Left colon (tissue), 2 donors: Measurements from ENCODE around the gene CTSK. TPM values are rescaled to one million over a fixed set of nuclear protein-coding genes. Genes with fewer than 3 reads are reported as not detected.
"Not testable (repeated sequence)": the region's sequence is repeated elsewhere in the genome, so short reads cannot be mapped to it uniquely, and the experiment has no call there.

Source experiments
- ATAC-seq: fragments of 200-7000 bp; cut with Tn5 transposase; one replicate; pipeline ENCODE4 v1.9.1; 2020; ENCODE audit warnings: mild to moderate bottlenecking, moderate library complexity
- DNase-seq, 2 donors: peaks; one replicate each; pipeline ENCODE4 v3.0.0-alpha.2; 2020
- intact Hi-C, 2 donors: fragments of 100-400 bp; cut with DNase I in 1 of 2; cut with micrococcal nuclease in 1 of 2; formaldehyde crosslinking; loops; one replicate each; pipeline versions ENCODE4 v1.11.2 to v1.14.0; 2022; cut with DNase I, micrococcal nuclease
- total RNA-seq, 2 donors: library from RNA; stranded (reverse); fragmentation: NEBNext Ultra II Directional; extraction: Animal tissue kit (Norgen Biotek cat#: 25700); gene quantifications; one replicate each; pipeline ENCODE4 v1.2.1, GENCODE V29; 2021
- donor health status: DM: no; HTN: no; CAD: no.
- donor health status: DM: yes; HTN: yes; CAD: no.

The CTSK gene
- total RNA-seq, 2 donors from 2014 or later, result 23.8 to 49.6 TPM

DNA sequence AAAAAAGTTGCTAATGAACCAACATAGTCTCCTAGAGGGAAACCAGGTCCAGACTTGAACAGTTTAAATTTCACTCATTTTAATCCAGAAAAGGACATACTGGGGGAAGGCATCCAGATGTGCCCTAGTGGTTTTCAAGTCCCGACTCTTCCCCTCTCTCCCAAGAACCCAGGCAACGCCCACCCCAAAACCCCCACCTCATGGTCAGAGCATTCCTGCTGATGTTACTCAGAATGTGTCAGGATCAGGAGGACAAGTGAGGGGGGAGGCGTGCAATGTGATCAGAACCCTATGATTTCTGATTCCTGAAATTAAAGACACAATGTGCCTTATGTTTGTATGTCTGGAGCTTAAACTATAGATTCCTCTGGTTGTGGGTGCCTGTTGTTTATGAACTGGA lies 1.6 kb upstream of the CTSK start:
- ATAC-seq, result no peak
- intact Hi-C loops, result no loop called here
- no peak for DNase-seq

DNA sequence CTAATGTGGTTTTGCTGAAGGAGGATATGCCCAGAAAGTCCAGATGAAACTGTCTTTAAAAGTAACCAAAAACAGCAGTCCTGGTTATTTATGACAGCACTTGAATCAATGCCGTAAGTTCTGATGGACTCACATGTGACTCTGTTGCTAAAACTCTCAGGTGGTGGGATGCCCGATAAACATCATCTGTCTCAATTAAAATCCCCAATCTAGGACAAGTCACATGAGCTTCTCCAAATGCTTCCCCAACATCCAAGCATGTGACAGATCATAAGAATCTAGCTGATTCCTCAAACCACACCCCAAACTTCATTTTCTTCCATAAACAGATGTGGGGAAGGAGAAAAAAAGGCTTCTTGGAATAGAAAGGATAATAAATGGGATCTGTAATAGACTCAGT lies 786 bp upstream of the CTSK start:
- intact Hi-C loops, result no loop called here
- no peak for DNase-seq
- ATAC-seq, result no peak

DNA sequence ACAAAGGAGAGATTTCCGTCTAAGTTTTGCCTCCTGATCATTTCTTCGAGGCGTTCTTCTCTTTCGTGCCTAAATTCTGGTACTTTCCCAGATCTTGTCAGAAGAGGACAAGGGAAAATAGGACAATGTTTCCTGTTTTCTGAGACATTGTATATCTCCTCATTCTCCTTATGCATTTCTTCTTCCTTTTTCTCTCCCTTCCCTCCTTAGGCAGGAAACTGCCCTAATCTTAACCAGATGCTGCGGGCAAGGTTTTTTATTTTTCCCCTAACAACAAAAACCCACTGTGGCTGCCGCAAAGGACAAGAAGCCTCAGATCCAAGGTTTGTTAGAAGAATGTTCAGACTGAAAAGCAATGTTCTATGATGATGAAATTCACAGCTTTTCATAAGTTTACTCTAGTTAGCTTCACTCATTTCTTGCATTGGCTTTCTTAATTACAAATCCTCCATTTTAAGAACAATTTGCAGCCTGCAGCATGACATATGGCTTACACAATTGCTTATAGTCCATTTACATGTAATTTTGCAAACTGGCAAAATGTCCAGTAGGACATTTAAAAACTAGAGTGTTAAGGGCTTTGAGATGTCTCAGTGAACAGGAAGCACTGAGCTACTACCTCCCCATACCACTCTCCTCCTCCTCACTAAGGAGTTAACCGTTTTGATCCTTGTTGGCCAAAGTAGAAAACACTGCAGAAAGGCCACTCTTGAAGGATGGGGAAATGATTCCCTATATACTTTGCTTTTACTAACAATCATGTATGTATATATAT lies 624 bp downstream of the CTSK start:
- ATAC-seq, result no peak
- intact Hi-C loops, result no loop called here
- DNase-seq, result no peak

GRCh38 chr1:150805899-150806298 lies 2.2 kb downstream of the CTSK start:
- intact Hi-C loops, result no loop called here
- no peak for DNase-seq
- ATAC-seq, result no peak

GRCh38 chr1:150804671-150805070 lies 3.4 kb downstream of the CTSK start:
- DNase-seq, result no peak
- ATAC-seq, result no peak
- intact Hi-C loops, result no loop called here

GRCh38 chr1:150799089-150799488 lies 9.0 kb downstream of the CTSK start:
- ATAC-seq, result no peak
- no peak for DNase-seq
- intact Hi-C loops, result no loop called here

DNA sequence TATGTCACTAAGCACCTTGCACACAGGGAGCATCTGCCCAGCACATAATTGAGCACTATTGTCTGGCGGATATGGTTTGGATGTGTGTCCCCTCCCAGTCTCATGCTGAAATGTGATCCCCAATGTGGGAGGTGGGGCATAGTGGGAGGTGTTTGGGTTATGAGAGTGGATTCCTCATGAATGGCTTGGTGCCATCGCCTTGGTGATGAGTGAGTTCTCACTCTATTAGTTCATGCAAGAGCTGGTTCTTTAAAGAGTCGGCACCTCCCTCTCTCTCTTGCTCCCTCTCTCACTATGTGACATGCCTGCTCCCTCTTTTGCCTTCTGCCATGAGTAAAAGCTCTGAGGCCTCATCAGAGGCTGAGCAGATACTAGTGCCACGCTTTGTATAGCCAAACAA lies 9.5 kb downstream of the CTSK start:
- ATAC-seq (no peak), DNase-seq (no peak)
- intact Hi-C loops, result no loop called here

GRCh38 chr1:150796374-150796773 lies 11.7 kb downstream of the CTSK start:
- ATAC-seq, result no peak

GRCh38 chr1:150793778-150794177 lies 14.3 kb downstream of the CTSK start:
- ATAC-seq, intact Hi-C loops, DNase-seq: not testable (repeated sequence)

More at GRCh38 chr1:150796374-150796773, 11.7 kb downstream of the CTSK start:
- intact Hi-C loops, result no loop called here
- DNase-seq, result no peak

GRCh38 chr1:150793221-150793620 lies 14.8 kb downstream of the CTSK start:
- ATAC-seq (no peak), DNase-seq (no peak)
- intact Hi-C loops, result no loop called here

- intact Hi-C loops, result no loop called here
- no peak for DNase-seq
- no peak for ATAC-seq
Observed at GRCh38 chr1:150791585-150791984, 16.5 kb downstream of the CTSK start.

DNA sequence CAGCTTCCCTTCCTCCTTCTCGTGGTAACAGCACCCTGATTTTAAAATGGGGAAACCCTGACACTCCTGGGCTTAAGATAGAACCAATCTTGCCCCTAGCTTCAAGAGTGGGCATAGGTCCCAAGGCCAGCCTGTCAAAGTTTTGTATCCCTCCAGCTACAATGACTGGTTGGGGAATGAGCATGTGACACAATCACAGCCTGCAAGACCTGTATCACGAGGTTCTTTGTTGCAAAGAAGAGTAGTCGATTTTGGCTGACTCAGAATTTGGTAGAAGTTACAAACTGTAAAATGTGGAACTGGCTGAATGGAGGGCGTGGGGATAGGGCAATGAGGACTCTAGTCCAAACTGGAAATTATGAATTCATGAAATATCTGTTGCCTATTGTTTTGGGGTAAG lies 18.7 kb downstream of the CTSK start:
- DNase-seq, result no peak
- no peak for ATAC-seq
- intact Hi-C loops, result no loop called here

DNA sequence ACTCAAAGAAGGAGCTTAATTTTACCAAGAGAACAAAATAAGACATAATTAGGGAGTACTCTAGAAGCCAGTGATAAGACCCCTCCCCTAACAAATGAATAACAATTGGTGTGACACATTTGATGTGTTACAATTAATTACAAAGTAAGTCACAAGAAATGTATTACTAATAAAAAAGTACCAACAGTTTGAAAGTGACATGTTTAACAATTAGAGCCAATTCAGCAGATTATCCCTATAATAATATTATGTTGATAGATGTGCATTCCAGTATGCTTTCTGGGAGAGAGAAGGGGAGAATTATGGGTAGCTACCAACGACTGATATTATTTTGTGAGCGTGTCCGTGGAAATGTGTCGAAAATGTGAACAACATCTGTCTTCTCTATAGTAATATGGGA lies 19.1 kb downstream of the CTSK start:
- ATAC-seq (no peak), DNase-seq (no peak)
- intact Hi-C loops, result no loop called here

DNA sequence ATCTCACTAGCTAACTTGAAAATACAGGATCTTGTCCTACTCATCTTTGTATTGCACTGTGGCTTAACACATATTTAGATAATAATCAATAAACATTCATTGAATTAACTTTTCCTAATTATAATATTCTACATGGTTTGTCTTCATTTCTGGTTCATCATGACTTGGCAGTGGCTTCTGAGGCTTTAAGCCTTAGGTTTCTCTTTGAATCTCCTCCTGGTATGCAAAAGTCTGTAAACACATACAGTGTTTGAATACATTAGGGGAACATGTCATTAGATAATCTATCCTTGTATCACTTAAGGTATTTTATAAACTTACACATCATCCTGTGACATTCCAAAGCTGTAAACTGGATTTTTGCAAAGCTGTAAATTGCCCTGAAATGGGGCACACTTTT lies 20.6 kb downstream of the CTSK start:
- intact Hi-C loops, result no loop called here
- no peak for DNase-seq
- ATAC-seq, result no peak

DNA sequence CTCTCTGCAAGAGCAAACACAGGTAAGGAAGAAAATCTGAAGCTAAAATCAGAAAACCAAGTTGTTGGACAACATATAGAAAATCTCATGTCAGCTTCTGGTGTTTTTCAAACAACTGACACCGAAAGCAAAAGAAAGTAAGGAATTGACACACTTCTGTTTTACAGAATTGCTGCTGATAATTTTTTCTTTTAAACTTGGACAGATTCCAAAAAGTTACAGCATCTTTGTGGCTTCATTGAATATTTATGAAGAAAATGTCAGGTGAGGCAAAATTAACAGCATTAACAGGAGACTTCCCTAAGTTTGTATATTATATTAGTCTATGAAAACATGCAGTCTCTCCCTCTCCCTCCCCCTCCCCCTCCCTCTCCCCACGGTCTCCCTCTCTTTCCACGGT lies 27.6 kb downstream of the CTSK start:
- intact Hi-C loops, result no loop called here
- DNase-seq, result no peak

DNA sequence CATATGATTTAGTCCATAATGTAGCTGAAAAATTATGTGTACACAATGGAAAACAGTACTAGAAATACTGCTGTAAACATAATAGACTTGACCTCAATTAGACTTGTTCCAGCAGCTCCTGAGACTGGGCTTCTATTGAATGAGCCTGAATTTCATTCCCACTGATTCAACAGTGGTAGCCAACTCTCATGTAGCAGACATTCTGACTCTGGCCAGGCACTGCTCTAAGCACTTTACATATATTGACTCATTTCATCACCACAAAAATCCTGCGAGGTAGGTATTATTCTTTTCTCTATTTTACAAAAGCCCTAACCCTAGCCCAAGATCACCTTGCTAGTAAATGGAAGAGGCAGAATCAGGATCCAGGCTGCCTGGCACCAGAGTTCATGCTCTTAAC lies 29.7 kb downstream of the CTSK start:
- intact Hi-C loops, result no loop called here
- ATAC-seq, result no peak
- no peak for DNase-seq

More for the DNA sequence above, 27.6 kb downstream of the CTSK start:
- ATAC-seq, result no peak

DNA sequence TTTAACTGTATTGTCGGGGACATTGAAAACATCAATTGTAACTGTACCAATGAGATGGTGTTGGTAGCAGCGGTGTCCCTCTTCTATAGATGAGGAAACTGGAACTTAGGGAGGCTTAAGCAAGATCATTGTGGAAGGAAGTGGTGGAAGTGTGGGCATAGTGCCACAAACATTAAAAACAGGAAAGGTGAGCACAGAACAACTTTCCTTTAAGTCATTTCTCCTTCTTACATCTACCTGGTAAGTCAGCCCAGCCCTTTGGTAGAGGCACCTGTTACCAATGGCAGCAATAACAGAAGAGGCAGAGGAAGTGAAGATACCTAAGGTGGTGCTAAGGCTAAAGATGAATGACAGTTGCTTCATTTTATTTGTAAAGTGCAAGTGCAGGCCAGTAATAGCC lies 30.5 kb downstream of the CTSK start:
- DNase-seq (no peak), ATAC-seq (no peak)
- intact Hi-C loops, result no loop called here

DNA sequence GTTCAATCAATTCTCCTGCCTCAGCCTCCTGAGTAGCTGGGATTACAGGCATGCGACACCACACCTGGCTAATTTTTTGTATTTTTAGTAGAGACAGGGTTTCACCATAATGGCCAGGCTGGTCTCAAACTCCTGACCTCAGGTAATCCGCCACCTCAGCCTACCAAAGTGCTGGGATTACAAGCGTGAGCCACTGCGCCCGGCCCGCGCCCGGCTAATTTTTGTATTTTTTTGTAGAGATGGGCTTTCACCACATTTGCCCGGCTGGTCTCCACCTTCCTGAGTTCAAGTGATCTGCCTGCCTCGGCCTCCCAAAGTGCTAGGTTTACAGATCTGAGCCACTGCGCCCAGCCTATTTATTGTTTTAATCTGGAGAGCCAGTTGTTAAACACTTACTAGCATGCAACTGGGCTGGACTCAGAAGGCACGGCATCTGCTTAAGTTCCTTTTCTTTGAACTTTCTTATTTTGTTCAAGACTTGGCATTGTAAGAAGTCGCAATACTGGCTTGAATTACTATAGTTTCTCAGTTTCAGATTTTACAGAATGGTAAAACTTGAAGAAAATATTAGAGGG lies 32.0 kb downstream of the CTSK start:
- intact Hi-C loops, ATAC-seq, DNase-seq: not testable (repeated sequence)

GRCh38 chr1:150775276-150775675 lies 32.8 kb downstream of the CTSK start:
- DNase-seq, result no peak
- intact Hi-C loops, result no loop called here
- no peak for ATAC-seq

DNA sequence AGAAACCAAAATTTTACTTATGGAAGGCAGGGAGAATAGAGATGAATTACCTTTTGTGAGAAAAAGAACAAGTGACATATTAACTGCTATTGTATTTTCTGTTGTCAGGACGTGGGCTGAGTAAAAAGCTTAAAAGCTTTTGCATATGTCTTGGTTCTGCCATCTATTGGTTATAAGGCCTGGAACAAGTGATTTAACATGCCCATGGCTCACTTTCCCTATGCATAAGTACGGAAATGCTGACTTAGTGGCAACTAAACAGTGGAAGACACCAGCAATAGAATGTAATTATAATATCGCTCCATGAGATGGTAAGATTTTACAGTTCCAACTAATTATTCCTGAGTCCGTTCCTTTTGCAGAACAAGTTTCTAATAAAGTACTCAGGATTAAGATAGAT lies 35.7 kb downstream of the CTSK start:
- DNase-seq, result no peak
- intact Hi-C loops, result no loop called here
- ATAC-seq, result no peak

GRCh38 chr1:150767704-150768103 lies 40.4 kb downstream of the CTSK start:
- intact Hi-C loops, ATAC-seq, DNase-seq: not testable (repeated sequence)
